Measurements from ENCODE around the gene RUNX1.

The RUNX1 gene

GRCh38 chr21:34788879-34789278 is 260.2 kb downstream of the RUNX1 start:
- DNase-seq = no peak
- no peak for ATAC-seq

DNA sequence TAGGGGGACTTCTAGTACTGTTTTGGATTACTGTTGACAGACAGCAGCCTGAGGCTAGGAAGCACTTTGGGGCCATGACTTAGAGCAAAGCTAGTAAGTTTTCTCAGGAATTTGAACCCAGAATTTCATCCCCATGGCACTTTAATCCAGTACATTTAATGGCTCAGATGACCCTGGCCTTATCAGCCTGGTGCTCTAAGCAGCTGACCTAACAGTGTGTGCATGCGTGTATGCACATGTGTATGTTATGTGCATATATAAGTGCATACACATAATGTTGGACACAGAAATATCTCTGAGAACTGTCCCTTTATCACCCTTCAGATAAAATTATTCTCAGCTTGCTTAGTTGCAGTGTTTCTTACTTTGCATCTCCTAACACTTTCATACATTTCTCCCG is 265.3 kb downstream of the RUNX1 start:
- no peak for ATAC-seq
- no peak for DNase-seq

DNA sequence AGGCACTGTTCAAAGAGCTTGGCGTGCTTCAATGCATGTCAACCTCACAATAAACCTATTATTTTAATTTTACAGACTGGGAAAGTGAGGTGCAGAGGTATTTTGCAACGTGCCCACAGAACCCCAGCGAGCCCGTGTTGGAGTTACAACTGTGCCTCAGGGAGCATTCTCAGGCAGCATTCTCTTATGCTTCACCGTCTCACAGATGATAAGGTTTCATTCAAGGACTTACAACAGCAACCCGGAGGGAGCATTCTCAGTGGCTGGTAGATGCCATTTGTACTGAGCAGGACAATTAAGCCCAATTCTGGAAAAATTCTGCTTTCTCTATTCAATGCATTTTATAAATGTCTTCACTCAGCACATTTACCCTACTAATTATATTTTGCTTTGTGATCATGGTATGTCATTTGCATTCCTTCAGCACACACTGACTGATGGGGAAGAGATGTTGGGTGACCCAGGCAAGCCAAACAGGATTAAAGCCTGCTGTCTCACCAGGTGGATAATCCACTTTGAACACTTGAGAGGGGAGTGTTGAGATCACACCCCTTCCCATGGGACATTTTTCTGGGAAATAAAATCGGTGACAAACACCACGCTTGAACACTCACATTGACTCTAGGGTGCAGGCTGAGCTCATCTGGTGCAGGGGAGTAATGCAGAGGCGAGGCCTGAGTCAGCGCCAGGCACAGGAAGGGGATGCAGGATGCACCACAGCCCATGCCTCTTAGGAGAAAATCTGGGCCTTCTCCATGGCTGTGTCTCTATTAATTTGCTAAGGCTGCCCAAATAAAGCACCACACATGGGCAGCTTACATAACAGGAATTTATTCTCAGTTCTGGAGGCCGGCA is 266.4 kb downstream of the RUNX1 start:
- ATAC-seq (no peak), DNase-seq (no peak)

- ATAC-seq = no peak
- no peak for DNase-seq
Observed at GRCh38 chr21:34781526-34781925, 267.6 kb downstream of the RUNX1 start.

- ATAC-seq (no peak), DNase-seq (no peak)
Observed at GRCh38 chr21:34779860-34780259, 269.2 kb downstream of the RUNX1 start.

DNA sequence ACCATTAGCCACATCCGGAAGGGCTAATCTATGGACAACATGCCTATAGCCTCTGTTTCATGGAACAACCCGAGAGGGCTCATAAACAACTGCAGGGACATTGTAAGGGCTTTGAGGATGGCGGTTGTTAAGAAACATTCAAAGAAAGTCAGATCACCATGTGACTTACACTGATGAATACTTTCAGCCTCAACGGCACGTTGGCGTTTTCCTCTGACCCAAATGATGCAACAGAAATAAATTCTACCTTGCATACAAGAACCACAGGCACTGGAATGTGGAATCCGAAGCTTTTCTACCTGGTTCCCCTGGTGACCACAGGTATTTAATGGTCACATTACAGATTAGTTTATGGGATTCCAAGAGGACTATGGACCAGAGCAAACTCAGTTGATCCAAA is 273.3 kb downstream of the RUNX1 start:
- DNase-seq = no peak
- ATAC-seq = no peak

- ATAC-seq = no peak
- no peak for DNase-seq
Observed at GRCh38 chr21:34774750-34775149, 274.4 kb downstream of the RUNX1 start.

DNA sequence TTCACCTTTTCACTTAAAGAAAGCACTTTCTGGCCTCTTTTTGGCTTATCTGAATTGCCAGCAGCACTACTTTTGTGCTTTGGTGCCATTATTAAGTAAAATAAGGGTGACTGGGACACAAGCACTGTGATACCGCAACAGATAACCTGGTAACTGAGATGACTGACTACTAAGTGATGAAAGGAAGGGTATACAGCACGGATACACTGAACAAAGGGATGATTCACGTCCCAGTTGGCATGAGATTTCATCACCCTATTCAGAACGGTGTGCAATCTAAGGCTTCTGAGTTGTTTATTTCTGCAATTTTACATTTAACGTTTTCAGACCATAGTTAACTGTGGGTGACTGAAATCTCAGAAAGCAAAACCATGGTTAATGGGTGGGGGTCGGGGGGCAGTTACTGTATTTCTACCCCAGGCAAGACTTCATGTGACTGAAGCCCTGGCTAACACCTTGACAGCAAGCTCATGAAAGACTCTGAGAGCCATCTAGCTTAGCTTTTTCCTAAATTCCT is 277.5 kb downstream of the RUNX1 start:
- no peak for ATAC-seq
- DNase-seq = no peak

- DNase-seq = no peak
- no peak for ATAC-seq
Observed at GRCh38 chr21:34770576-34770975, 278.5 kb downstream of the RUNX1 start.

- ATAC-seq (no peak), DNase-seq (no peak)
Observed at GRCh38 chr21:34768326-34768725, 280.8 kb downstream of the RUNX1 start.

GRCh38 chr21:34766862-34767261 is 282.2 kb downstream of the RUNX1 start:
- ATAC-seq (no peak), DNase-seq (no peak)

DNA sequence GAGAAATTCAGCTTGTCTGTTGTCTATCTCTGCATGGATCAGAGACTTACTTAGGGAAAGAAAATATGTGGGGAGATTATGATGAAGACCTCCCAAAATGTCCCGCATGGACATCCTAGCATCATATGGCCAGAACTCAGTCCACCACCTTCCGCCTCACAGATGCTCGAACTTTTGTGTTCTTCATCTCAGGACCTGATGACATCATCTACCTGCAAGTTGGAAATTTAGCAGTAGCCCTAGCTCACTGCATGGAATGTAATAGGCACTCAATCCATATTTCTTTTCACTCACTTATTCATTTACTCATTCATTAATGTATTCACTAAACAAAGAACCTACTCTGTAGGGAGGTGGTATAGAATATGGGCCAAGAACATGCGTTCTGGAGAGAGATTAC is 283.5 kb downstream of the RUNX1 start:
- no peak for ATAC-seq
- no peak for DNase-seq

DNA sequence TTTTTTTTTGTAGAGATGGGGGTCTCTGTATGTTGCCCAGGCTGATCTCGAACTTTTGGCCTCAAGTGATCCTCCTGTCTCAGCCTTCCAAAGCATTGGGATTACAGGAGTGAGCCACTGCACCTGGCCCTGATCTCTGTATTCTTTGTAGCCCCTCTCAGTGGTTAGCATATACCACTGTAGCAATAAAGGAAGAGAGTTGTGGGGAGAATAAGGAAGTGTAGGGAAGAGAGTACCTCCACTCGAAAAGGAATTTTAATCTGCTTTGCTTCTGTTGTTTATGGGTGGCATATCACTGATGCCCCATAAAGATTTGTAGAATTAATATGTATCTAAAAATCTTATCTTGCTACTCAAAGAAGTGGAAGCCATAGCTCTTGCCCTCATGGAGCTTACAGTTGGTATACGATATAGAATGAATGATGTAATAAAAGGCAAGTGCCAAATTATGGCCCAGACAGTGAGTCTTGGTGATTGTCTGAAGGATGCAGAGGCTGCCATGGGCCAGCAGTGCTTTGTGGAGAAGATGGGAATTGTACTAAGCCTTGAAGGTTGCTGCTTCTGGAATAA is 284.3 kb downstream of the RUNX1 start:
- ATAC-seq (no peak), DNase-seq (no peak)

DNA sequence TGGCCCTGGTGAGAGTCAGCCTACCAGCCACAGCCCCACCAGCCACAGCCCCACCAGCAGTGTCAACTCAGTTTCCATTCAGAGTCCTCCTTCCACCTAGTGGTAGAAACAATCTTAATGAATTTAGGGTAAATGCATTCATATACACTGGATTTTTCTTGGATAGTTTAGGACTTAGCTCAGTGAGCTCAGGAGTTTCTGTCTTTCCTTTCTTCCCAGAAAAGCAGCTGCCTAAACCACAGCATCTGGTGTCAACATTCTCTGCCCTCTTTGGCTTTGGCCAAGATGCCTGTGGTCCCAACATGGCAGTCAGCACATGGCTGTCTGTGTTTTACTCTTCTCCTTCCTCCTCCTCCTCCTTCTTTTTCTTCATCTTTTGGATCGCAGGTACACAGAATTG is 286.3 kb downstream of the RUNX1 start:
- no peak for ATAC-seq
- no peak for DNase-seq

DNA sequence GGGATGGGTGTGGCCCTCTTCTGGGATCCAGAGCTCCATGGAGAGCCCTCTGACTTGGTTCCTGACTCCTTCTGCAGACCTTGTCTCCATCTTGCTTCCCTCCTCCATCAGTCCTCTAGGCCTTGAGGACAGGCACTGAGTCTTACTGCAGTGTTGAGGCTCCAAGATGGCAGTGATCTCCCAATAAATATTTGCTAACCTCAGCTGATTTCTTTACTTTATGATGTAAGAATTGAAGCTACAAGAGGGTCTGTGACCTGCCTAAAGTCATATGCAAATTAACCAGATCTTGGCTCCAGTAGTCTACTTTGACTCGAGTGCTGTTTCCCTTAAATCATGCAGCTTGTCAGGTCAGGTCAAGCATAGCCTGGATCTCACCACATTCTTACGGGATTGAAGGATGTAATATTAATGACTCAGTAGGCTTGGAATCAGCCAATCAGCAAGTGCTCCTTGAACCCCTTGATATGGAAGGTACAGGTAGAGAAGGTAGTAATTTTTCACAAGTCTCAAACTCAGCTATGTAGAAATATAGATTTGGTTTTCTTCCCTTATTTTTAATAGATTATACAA is 287.3 kb downstream of the RUNX1 start:
- no peak for DNase-seq
- ATAC-seq = no peak

DNA sequence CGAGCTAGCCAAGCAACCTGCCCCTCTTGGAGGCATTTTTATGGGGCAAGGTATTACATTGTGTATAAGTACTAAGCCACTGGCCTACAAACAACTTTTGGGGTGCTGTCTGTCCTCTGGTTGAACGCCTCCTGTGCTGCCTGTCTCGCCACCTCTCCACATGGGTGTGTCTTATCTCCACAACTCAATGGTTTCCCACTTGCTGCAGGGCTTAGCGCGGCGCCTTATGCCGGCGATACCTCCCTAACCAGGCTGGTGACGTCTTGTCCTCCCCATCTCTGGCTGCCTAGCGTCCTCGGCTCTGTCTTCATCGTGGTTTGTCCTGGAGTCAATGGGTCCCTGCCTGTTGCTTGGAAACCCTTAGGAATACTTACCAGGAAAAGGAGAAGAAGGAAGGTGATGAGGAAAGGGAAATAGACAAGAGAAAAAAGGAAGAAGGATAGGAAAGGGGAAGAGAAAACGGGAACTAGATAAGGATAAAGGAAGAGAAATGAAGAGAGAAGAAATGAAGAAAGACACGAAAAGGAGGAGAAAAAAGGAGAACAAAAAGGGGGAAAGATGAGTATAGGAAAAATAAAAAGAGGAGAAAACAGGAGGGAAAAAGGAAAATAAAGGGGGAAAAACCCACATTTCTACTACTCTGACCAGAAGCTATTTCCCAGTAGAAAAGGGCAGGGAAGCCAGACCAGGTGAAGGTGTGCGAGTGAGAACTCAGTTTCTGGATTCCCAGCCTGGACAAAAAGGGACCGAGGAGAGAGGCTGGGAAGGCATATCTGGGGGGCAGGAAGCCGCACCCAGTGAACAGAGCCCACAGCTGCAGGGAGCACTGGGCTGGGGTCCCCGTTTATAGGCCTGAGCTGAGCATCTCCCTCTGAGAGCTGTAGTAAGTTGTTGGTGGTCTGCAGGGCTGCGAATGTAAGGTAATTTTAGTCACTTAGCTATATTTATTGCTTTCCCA is 294.1 kb downstream of the RUNX1 start:
- no peak for ATAC-seq
- DNase-seq = no peak

- no peak for ATAC-seq
- DNase-seq = no peak
Observed at GRCh38 chr21:34748862-34749261, 300.2 kb downstream of the RUNX1 start.

- ATAC-seq (peak; percentile 91), DNase-seq (peak; percentile 55)
Observed at GRCh38 chr21:34745557-34746255, 303.4 kb downstream of the RUNX1 start.

GRCh38 chr21:34744801-34745200 is 304.3 kb downstream of the RUNX1 start:
- ATAC-seq (no peak), DNase-seq (no peak)

DNA sequence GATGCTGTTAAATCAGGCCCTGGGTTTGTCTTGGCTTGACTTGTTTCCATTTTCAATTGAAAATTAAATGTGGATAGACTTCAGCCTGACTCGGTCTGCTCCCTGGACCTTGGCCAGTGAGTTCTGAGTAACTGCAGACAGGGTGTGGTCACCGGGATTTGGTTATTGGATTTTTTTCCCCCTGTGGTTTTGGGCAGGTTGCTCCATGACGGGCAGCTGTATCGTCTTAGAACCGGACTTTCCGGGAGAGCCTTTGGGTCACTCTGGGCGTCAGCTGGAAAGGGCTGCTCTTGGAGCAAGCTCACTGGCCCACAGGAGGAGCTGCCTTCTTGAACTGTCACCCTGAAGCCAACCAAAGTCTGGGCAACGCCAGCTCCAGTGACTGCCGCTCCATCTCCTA is 305.3 kb downstream of the RUNX1 start:
- ATAC-seq (no peak), DNase-seq (no peak)

DNA sequence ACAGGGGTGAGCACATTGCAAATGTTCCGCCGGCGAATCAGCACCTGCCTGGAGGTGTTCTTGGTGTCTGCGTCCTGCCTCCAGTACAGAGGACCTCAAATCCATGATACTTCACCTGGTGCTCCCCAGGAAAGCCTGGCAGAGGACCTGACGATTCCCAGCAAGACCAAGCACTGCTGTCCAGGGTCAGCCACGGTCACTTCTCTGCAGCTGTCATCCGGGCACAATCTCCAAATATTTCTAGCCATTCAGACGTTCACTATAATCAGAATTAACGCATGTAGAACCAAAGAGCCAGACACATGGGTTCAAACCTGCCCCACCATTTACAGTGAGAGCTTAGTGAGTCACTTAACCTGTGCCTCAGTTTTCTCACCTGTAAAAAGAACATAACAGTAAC is 305.8 kb downstream of the RUNX1 start:
- DNase-seq = no peak
- no peak for ATAC-seq

DNA sequence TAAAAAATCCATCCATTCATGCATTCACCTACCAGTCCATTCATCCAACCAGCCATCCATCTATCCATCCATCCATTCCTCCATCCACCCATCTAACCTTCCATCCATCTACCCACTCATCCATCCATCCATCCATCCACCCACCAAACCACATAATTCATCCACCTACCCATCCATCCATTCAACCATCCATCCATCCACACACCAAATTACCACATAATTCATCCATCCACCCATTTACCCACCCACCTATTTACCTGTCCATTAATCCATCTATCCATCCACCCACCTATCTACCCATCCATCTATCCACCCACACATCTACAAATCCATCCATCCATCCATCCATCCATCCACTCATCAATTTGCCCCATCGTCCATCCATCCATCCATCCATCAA is 308.9 kb downstream of the RUNX1 start:
- ATAC-seq (no peak), DNase-seq (no peak)
